Measurements from ENCODE around the gene SLC22A2. TPM values are rescaled to one million over a fixed set of nuclear protein-coding genes. Genes with fewer than 3 reads are reported as not detected.
A peak's percentile ranks its signal among the peaks of the same experiment; 100 is the strongest.

The SLC22A2 gene
- total and polyA plus RNA-seq, 2 of the 13 experiments (the other 11 are each of a cell fraction or from before 2014, with no cell fraction given): not detected

DNA sequence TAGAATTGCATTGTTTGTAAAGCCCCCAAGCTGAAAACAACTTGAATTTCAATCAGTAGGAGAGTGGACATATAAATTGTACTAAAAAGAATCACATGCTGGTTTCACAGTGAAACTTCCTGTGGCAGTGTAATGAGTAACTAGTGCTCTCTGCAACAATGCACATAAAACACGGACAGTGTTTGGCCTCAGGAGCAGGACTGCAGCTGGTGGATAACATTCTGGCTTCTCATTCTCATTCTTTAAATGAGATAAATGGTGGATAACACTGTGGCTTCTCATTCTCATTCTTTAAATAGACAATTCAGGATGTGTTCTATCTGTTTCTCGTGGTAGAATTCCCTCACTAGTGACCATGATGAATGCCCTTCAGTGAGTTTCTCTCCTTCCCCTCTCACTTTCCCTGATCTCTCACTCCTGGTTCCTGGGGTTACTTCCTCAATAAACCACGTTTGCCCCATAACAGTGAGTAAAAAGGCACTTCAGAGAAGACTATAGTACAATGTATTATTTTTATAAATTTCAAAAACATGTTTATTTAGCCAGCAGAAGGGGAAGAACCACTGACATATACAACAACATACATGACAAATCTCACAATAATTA lies 59.9 kb downstream of the SLC22A2 start (continued):
- TF ChIP-seq RFXANK (CRISPR knock-in tag; IDR thresholded peaks at IDR 0.05): no peak
- no peak for TF ChIP-seq SIN3A (IDR thresholded peaks at IDR 0.05; ENCODE audit: borderline replicate concordance, low read depth, low read length)
- TF ChIP-seq ZNF546 (CRISPR knock-in tag; conservative IDR thresholded peaks at IDR 0.05): no peak
- no peak for TF ChIP-seq ZBTB8A (CRISPR knock-in tag; IDR thresholded peaks at IDR 0.05; ENCODE audit: borderline replicate concordance, low read depth)
- TF ChIP-seq HOXD1 (CRISPR knock-in tag; IDR thresholded peaks at IDR 0.05): no peak
- no peak for TF ChIP-seq PITX1 (CRISPR knock-in tag; IDR thresholded peaks at IDR 0.05)
- 0 out of 2 replicates have a peak, but pooled peaks have one; percentile 20 for TF ChIP-seq ZSCAN9 (CRISPR knock-in tag; IDR thresholded peaks at IDR 0.05; ENCODE audit: borderline replicate concordance)
- no peak for TF ChIP-seq ZNF253 (CRISPR knock-in tag; IDR thresholded peaks at IDR 0.05; ENCODE audit: borderline replicate concordance)
- TF ChIP-seq, protein P1, sequence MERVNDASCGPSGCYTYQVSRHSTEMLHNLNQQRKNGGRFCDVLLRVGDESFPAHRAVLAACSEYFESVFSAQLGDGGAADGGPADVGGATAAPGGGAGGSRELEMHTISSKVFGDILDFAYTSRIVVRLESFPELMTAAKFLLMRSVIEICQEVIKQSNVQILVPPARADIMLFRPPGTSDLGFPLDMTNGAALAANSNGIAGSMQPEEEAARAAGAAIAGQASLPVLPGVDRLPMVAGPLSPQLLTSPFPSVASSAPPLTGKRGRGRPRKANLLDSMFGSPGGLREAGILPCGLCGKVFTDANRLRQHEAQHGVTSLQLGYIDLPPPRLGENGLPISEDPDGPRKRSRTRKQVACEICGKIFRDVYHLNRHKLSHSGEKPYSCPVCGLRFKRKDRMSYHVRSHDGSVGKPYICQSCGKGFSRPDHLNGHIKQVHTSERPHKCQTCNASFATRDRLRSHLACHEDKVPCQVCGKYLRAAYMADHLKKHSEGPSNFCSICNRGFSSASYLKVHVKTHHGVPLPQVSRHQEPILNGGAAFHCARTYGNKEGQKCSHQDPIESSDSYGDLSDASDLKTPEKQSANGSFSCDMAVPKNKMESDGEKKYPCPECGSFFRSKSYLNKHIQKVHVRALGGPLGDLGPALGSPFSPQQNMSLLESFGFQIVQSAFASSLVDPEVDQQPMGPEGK (CRISPR knock-in tag; IDR thresholded peaks at IDR 0.05): no peak
- no peak for TF ChIP-seq ZNF644 (CRISPR knock-in tag; IDR thresholded peaks at IDR 0.05; ENCODE audit: low read depth)
- TF ChIP-seq CCDC6 (CRISPR knock-in tag; IDR thresholded peaks at IDR 0.05): no peak
- no peak for TF ChIP-seq REXO4 (CRISPR knock-in tag; IDR thresholded peaks at IDR 0.05; ENCODE audit: borderline replicate concordance)
- TF ChIP-seq ETV5 (CRISPR knock-in tag; IDR thresholded peaks at IDR 0.05; ENCODE audit: borderline replicate concordance): peak; percentile 77; the same call in 1 of the 2 replicates
- TF ChIP-seq BRD4 (CRISPR knock-in tag; IDR thresholded peaks at IDR 0.05): no peak
- no peak for TF ChIP-seq NR1H2 (CRISPR knock-in tag; IDR thresholded peaks at IDR 0.05; ENCODE audit: borderline replicate concordance, low read depth)
- TF ChIP-seq CEBPB (IDR thresholded peaks at IDR 0.05; ENCODE audit: borderline replicate concordance, low read depth, low read length): no peak
- no peak for TF ChIP-seq FOSL2 (CRISPR knock-in tag; IDR thresholded peaks at IDR 0.05)
- no peak for TF ChIP-seq MAFF (IDR thresholded peaks at IDR 0.05; ENCODE audit: low read depth, low read length)
- no peak for TF ChIP-seq SMYD3 (CRISPR knock-in tag; IDR thresholded peaks at IDR 0.05)
- no peak for TF ChIP-seq KLF6 (CRISPR knock-in tag; IDR thresholded peaks at IDR 0.05)
- no peak for TF ChIP-seq CBFB (CRISPR knock-in tag; IDR thresholded peaks at IDR 0.05)
- TF ChIP-seq, protein P2, sequence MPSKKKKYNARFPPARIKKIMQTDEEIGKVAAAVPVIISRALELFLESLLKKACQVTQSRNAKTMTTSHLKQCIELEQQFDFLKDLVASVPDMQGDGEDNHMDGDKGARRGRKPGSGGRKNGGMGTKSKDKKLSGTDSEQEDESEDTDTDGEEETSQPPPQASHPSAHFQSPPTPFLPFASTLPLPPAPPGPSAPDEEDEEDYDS (CRISPR knock-in tag; IDR thresholded peaks at IDR 0.05): peak; percentile 51; the same call in 1 of the 2 replicates
- no peak for TF ChIP-seq THAP11 (CRISPR knock-in tag; IDR thresholded peaks at IDR 0.05)
- TF ChIP-seq POLR2G (IDR thresholded peaks at IDR 0.05; ENCODE audit: low read depth, low read length): no peak
- no peak for TF ChIP-seq SP1 (IDR thresholded peaks at IDR 0.05)
- TF ChIP-seq SP1 (CRISPR knock-in tag; IDR thresholded peaks at IDR 0.05): no peak
- TF ChIP-seq, protein P3, sequence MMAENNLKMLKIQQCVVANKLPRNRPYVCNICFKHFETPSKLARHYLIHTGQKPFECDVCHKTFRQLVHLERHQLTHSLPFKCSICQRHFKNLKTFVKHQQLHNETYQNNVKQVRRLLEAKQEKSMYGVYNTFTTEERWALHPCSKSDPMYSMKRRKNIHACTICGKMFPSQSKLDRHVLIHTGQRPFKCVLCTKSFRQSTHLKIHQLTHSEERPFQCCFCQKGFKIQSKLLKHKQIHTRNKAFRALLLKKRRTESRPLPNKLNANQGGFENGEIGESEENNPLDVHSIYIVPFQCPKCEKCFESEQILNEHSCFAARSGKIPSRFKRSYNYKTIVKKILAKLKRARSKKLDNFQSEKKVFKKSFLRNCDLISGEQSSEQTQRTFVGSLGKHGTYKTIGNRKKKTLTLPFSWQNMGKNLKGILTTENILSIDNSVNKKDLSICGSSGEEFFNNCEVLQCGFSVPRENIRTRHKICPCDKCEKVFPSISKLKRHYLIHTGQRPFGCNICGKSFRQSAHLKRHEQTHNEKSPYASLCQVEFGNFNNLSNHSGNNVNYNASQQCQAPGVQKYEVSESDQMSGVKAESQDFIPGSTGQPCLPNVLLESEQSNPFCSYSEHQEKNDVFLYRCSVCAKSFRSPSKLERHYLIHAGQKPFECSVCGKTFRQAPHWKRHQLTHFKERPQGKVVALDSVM (CRISPR knock-in tag; IDR thresholded peaks at IDR 0.05): no peak
- TF ChIP-seq, protein P4, sequence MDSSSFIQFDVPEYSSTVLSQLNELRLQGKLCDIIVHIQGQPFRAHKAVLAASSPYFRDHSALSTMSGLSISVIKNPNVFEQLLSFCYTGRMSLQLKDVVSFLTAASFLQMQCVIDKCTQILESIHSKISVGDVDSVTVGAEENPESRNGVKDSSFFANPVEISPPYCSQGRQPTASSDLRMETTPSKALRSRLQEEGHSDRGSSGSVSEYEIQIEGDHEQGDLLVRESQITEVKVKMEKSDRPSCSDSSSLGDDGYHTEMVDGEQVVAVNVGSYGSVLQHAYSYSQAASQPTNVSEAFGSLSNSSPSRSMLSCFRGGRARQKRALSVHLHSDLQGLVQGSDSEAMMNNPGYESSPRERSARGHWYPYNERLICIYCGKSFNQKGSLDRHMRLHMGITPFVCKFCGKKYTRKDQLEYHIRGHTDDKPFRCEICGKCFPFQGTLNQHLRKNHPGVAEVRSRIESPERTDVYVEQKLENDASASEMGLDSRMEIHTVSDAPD (CRISPR knock-in tag; IDR thresholded peaks at IDR 0.05): no peak
- TF ChIP-seq KLF16 (CRISPR knock-in tag; IDR thresholded peaks at IDR 0.05): no peak

Data from HepG2 (cell line).